Common myeloid progenitor, CD34-positive (primary cell): ENCODE data around the gene FAM20C.

Source experiments
- CTCF ChIA-PET: fragments of 350-600 bp; sonication (Branson Sonifier 250); formaldehyde crosslinking; loops from one replicate; lab custom pipeline; 2021; ENCODE audit warnings: antibody characterized with exemption; lab: Charles Lee
- POLR2A ChIA-PET: fragments of 350-600 bp; sonication (Branson Sonifier 250); formaldehyde crosslinking; loops from one replicate; lab custom pipeline; 2021; ENCODE audit warnings: antibody characterized with exemption; lab: Charles Lee
- DNase-seq, 3 donors: peaks; one replicate each; pipeline versions ENCODE4 v3.0.0 to v3.0.0-alpha.2; 2013
- H3K27ac ChIP-seq, 2 experiments: 1 replicate in 1 of 2; 2 replicates in 1 of 2; pipeline ENCODE4 v1.7.0; 2013; ENCODE audit warnings: inconsistent platforms in 2 of 2, low read length in 2 of 2, mild to moderate bottlenecking in 2 of 2, low read depth in 1 of 2, moderate library complexity in 1 of 2; ENCODE audit not compliant: severe bottlenecking in 2 of 2, insufficient read depth in 1 of 2, poor library complexity in 1 of 2
- H3K27me3 ChIP-seq, 5 experiments: replicated peaks in 2 of 5; 1 replicate in 3 of 5; 2 replicates in 2 of 5; pipeline versions ENCODE4 v1.6.1 to v1.7.0; 2013; ENCODE audit warnings: low read length in 4 of 5, mild to moderate bottlenecking in 2 of 5, moderate library complexity in 2 of 5, inconsistent platforms in 1 of 5; ENCODE audit not compliant: insufficient read depth in 5 of 5, control insufficient read depth in 4 of 5
- H3K36me3 ChIP-seq, 4 experiments: 1 replicate in 2 of 4; 2 replicates in 2 of 4; pipeline versions ENCODE4 v1.6.1 to v1.7.0; 2013; ENCODE audit warnings: low read length in 3 of 4, control low read depth in 1 of 4, mild to moderate bottlenecking in 1 of 4; ENCODE audit not compliant: control insufficient read depth in 4 of 4, insufficient read depth in 4 of 4
- H3K4me1 ChIP-seq, 4 experiments: 1 replicate in 3 of 4; 2 replicates in 1 of 4; pipeline versions ENCODE4 v1.6.1 to v1.7.1; 2013; ENCODE audit warnings: low read length in 3 of 4, mild to moderate bottlenecking in 3 of 4, control low read depth in 1 of 4, inconsistent platforms in 1 of 4, moderate library complexity in 1 of 4; ENCODE audit not compliant: control insufficient read depth in 4 of 4, insufficient read depth in 4 of 4; ENCODE audit errors: control extremely low read depth in 1 of 4
- H3K4me3 ChIP-seq, 7 experiments: 1 replicate in 4 of 7; 2 replicates in 3 of 7; pipeline versions ENCODE4 v1.5.1 to v1.7.0; 2013; ENCODE audit warnings: mild to moderate bottlenecking in 7 of 7, low read length in 6 of 7, moderate library complexity in 6 of 7, inconsistent platforms in 2 of 7, low read depth in 2 of 7, control low read depth in 1 of 7; ENCODE audit not compliant: insufficient read depth in 4 of 7, control insufficient read depth in 1 of 7; ENCODE audit errors: extremely low read depth in 1 of 7
- H3K9me3 ChIP-seq, 5 experiments: 1 replicate in 4 of 5; 2 replicates in 1 of 5; pipeline versions ENCODE4 v1.6.1 to v1.7.1; 2013; ENCODE audit warnings: low read length in 4 of 5, mild to moderate bottlenecking in 2 of 5, inconsistent platforms in 1 of 5, low read depth in 1 of 5, moderate library complexity in 1 of 5; ENCODE audit not compliant: control insufficient read depth in 4 of 5, insufficient read depth in 2 of 5; ENCODE audit errors: control extremely low read depth in 1 of 5
- WGBS: methylation state at CpG from one replicate; pipeline ENCODE4 v1.1.5; 2013; ENCODE audit not compliant: insufficient coverage; 5-methylcytosine and 5-hydroxymethylcytosine counted together

FAM20C gene

DNA sequence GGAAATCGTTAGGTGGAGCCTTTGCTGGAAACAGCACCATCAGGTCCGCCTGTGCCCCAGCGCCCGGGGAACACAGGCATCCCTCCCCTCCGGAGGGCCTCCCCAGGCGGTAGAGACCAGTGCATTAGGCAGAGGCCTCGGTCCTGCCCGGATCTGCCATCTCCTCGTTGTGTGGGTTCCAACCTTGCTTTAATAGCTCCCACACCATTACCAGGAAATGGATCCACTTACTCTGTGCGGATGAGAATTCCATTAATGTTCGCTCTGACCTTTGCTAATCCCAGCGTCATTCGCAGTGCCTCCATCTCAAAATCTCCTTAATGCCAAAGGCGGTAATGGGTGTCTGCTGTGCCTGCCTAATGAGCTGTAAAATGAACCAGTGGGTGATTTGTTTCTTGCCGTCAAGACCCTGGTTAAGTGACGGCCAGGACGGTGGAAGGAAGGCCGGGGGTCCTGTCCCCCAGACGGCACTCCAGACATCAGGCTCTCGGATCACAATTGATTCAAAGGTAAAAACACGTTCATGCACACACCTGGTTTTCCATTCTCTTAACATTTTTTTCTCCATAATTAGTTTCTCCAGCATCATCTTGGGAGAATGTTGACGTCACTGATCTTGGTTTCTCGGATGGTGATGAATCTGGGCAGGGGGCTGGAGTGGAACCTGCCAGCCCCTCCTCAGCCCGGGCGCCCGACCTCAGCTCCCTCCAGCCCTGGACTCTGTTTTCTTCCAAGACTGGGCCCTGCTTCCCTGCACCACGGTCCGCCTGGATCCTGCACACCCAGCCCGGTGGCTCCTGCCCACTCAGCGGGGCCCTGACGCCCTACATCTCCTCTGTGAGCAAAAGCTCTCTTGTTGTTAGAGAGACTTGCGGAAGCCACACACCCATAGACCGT lies 22.8 kb upstream of the FAM20C start:
- H3K27ac ChIP-seq, result no peak overlapping the region
- H3K9me3 ChIP-seq, result no peaks in the 10 kb centered on the region
- H3K36me3 ChIP-seq, result no peaks in the 10 kb centered on the region
- POLR2A ChIA-PET, result interaction anchor here (0.8 kb wide), 1 partner anchor 23 kb away, joined by 3 read pairs; the partner anchor contains the start of gene FAM20C
- H3K4me1 ChIP-seq, result peaks cover 1 to 30% (median 17%) of the 10 kb centered on the region in 4 experiments
- DNase-seq, result no peak
- no peak overlapping the region for H3K4me3 ChIP-seq
- peaks cover 0 to 2% (median 0%) of the 10 kb centered on the region in 5 experiments for H3K27me3 ChIP-seq
- CTCF ChIA-PET, result no interaction called here
- WGBS, result 97% methylated on average over 33 of the region's 33 CpGs

DNA sequence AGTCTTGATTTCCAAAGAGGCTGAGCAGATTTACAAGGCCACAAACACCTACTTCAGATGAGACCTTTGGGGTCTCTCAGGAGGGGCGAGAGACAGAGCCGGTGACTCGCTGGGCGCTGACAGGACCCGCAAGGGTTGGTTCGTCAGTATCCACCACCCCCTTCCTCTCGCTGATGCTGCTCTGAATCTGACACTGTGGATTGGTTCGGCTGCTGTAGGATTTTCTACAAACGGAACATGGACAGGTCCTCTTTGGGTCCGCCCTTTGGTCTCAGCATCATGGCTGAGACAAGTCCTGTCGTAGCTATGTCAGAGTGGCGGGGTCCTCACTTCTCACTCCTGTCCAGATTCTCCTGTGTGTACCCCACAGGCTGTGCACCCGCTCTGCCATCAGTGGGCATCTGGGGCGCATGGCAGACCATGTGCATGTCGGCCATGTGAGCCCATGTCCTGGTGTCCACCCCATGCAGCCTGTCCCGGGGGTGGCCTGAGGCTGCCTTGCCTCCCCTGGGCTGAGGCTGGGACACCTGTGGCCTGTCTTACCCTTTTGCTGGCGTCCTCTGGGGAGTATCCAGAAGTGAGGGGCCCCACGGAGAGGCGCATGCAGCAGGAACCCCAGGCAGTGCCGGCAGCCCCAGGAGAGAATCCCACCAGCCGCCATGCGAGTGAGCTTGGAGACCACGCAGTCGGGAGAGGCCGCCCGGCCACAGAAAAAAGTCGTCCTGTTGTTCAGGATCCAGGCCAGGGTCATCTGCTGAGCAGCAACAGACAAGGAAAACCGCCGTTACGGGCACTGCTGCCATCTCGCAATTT lies 21.6 kb upstream of the FAM20C start:
- H3K4me3 ChIP-seq, result no peak overlapping the region
- CTCF ChIA-PET, result interaction anchor here (1.8 kb wide), 1 partner anchor 17 kb away, joined by 5 read pairs; no protein-coding TSS in a partner anchor
- H3K9me3 ChIP-seq, result no peaks in the 10 kb centered on the region
- WGBS, result 98% methylated on average over 30 of the region's 31 CpGs
- POLR2A ChIA-PET, result no interaction called here
- DNase-seq, result no peak
- H3K27me3 ChIP-seq, result peaks cover 0 to 2% (median 0%) of the 10 kb centered on the region in 5 experiments
- no peaks in the 10 kb centered on the region for H3K36me3 ChIP-seq
- H3K27ac ChIP-seq, result no peak overlapping the region
- H3K4me1 ChIP-seq, result peaks cover 1 to 18% (median 17%) of the 10 kb centered on the region in 4 experiments

DNA sequence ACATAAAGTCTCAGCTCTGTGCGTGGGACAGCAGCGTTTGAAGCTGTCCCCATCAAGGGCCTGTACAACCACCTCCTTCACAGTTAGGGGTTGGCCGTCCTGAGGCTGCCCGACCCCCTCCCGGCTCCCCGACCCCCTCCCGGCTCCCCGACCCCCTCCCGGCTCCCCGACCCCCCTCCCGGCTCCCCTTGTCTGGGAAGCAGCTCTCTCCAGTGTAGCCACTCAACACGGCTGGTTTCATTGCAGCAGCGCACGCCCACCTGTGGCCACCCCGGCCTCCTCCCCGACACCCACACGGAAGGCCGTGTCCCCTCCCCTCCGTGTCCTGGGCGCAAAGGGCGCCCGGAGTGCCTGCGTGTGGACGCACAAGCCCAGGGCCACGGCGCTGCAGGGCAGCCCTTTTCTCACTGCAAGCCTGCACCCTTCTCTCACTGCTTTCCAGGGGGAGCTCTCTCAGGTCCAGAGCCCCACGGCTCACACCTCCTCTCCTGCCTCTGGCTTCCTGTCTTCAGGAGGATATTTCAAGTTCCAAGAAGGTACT lies 20.9 kb upstream of the FAM20C start:
- CTCF ChIA-PET, result interaction anchor here (1.4 to 1.8 kb wide), 2 partner anchors 10 to 16 kb away, joined by 3 to 5 read pairs; no protein-coding TSS in a partner anchor
- H3K27me3 ChIP-seq, result peaks cover 0 to 2% (median 0%) of the 10 kb centered on the region in 5 experiments
- no peak overlapping the region for H3K4me3 ChIP-seq
- 84% methylated on average over 16 of the region's 27 CpGs for WGBS
- H3K4me1 ChIP-seq, result peaks cover 1 to 16% (median 13%) of the 10 kb centered on the region in 4 experiments
- no peak for DNase-seq
- no peak overlapping the region for H3K27ac ChIP-seq
- no peaks in the 10 kb centered on the region for H3K9me3 ChIP-seq
- POLR2A ChIA-PET, result no interaction called here
- H3K36me3 ChIP-seq, result no peaks in the 10 kb centered on the region

DNA sequence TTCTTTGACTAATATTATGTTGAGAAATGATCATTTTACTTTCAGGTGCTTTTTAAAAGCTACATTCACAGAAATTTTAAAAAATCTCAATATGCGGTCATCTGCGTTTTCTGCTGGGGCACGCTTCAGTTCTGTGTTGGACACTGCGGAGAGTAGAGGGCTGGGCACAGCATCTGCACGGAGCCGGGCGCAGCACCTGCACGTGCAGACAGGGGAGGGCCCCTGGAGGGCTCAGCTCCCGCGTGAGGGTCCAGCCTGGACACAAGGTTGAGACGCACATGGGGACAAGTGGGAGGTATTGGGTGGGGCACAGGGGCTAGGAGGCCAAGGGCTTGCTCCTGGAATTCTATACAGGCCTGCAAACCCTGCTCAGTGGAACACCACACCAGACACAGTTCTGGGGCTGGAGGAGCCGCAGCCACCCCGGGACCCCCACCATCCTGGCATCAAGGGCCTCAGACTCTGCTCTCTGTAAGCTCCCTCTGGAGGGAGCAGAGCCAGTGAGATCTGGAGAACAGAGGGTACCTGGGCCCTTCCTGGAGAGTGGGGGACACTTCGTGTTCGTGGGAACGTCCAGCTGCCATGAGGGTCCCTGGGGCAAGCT lies 20.4 kb upstream of the FAM20C start:
- Histone ChIP-seq H3K9me3 (no peaks in the 10 kb centered on the region), H3K4me1 (peaks cover 1 to 11% (median 7%) of the 10 kb centered on the region in 4 experiments), H3K36me3 (no peaks in the 10 kb centered on the region), H3K4me3 (no peak overlapping the region), H3K27ac (no peak overlapping the region), H3K27me3 (peaks cover 0 to 2% (median 0%) of the 10 kb centered on the region in 5 experiments)
- WGBS, result 98% methylated on average over 15 of the region's 16 CpGs
- no peak for DNase-seq
- ChIA-PET CTCF (interaction anchor here (1.4 to 1.8 kb wide), 2 partner anchors 10 to 16 kb away, joined by 3 to 5 read pairs; no protein-coding TSS in a partner anchor), POLR2A (interaction anchor here (0.6 kb wide), 1 partner anchor 29 kb away, joined by 3 read pairs; no protein-coding TSS in a partner anchor)

DNA sequence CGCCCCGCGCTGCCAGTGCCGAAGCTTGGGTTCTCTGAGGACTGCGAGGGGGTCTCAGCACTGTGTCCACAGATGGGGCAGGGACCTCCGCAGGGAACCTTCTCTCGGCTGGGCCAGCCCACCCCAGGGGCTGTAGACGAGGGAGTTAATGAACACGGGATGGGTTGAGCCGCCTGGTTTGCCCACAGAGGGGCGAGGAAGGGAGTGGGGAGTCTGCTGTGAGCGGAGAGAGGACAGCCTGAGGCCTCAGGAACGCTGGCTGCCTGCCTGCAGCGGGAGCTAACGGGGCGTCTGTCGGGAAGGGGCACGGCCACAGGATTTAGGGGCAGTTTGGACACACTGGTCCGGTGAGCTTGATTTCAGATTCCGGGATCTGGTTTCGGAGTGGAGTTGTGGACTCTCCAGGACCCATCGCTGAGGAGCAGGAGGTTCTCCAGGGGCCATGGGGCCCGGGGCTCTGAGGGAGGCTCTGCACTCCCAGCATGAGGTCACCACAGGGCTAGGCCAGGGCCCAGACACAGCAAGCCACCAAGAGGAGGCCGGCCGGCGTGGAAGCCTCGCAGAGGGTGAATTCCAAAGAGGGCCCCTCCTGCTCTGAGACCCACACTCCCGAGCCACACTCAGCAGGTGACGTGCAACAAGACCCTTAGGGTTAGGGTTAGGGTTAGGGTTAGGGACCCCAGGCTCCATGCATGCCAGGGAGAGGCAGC lies 19.0 kb upstream of the FAM20C start:
- Histone ChIP-seq H3K4me3 (no peak overlapping the region), H3K9me3 (no peaks in the 10 kb centered on the region), H3K27me3 (peaks cover 0 to 2% (median 0%) of the 10 kb centered on the region in 5 experiments), H3K4me1 (no peaks in the 10 kb centered on the region), H3K27ac (no peak overlapping the region), H3K36me3 (no peaks in the 10 kb centered on the region)
- ChIA-PET POLR2A (no interaction called here), CTCF (no interaction called here)
- WGBS, result 96% methylated on average over 26 of the region's 29 CpGs
- DNase-seq, result no peak

DNA sequence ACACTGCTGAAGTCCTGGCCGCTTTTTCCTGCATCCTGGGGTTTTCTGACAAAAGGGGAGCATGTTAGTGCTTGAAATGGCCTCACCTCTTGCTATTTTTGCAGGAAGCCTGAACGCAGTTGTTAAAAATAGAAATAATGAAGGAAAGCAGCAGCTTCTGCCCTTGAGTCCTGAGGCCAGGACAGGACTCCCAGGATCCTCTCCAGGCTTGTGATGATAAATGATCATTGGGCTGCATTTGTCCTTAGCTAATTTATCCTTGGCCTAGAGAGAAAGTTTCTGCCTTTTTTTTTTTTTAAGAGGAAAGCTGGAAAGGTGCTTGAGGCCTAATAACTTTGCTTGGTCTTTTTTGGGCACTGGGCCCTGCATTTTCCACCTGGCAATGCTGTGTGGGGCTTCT lies 17.7 kb upstream of the FAM20C start:
- no peak overlapping the region for H3K4me3 ChIP-seq
- no peaks in the 10 kb centered on the region for H3K4me1 ChIP-seq
- POLR2A ChIA-PET, result no interaction called here
- H3K27me3 ChIP-seq, result peaks cover 0 to 2% (median 0%) of the 10 kb centered on the region in 5 experiments
- CTCF ChIA-PET, result no interaction called here
- no peak for DNase-seq
- H3K36me3 ChIP-seq, result no peaks in the 10 kb centered on the region
- WGBS, result 94% methylated on average over 2 of the region's 2 CpGs
- H3K9me3 ChIP-seq, result no peaks in the 10 kb centered on the region
- H3K27ac ChIP-seq, result no peak overlapping the region
